ENCODE measurements around the gene MVD.
"Not testable (repeated sequence)": the region's sequence is repeated elsewhere in the genome, so short reads cannot be mapped to it uniquely, and the experiment has no call there.

MVD gene

GRCh38 chr16:88678224-88678979, 15.5 kb upstream of the MVD start:
- Mint-ChIP-seq H3K9me3 (no peaks in the 10 kb centered on the region), H3K36me3 (ENCODE audit: low read depth) (peaks cover 5% of the 10 kb centered on the region), H3K27ac (no peak overlapping the region), H3K4me1 (ENCODE audit: low read depth) (peaks cover 18% of the 10 kb centered on the region), H3K4me3 (no peak overlapping the region), H3K27me3 (ENCODE audit: low read depth) (no peaks in the 10 kb centered on the region)

DNA sequence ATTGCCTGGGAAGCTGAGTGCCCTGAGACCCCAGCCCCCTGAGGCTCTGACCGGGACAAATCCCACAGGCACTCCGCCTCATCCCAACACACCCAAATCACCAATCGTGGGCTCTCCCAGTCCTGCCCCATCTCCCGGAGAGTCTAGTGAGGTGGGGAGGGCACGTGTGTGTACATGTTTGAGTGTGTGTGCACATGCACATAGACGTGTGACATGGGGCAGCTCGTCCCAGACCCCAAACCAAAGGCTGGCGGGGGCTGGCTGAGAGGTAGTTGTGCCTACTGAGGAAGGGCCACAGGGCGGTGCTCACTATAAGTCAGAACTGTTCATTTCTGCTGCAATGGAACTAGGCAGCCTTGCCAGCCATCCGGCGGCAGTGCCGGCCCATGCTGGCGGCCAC, 14.8 kb upstream of the MVD start:
- peaks cover 18% of the 10 kb centered on the region for H3K4me1 Mint-ChIP-seq (ENCODE audit: low read depth)
- H3K27me3 Mint-ChIP-seq (ENCODE audit: low read depth), result no peaks in the 10 kb centered on the region
- H3K9me3 Mint-ChIP-seq, result no peaks in the 10 kb centered on the region
- no peak overlapping the region for H3K4me3 Mint-ChIP-seq
- H3K36me3 Mint-ChIP-seq (ENCODE audit: low read depth), result peaks cover 5% of the 10 kb centered on the region
- no peak overlapping the region for H3K27ac Mint-ChIP-seq

DNA sequence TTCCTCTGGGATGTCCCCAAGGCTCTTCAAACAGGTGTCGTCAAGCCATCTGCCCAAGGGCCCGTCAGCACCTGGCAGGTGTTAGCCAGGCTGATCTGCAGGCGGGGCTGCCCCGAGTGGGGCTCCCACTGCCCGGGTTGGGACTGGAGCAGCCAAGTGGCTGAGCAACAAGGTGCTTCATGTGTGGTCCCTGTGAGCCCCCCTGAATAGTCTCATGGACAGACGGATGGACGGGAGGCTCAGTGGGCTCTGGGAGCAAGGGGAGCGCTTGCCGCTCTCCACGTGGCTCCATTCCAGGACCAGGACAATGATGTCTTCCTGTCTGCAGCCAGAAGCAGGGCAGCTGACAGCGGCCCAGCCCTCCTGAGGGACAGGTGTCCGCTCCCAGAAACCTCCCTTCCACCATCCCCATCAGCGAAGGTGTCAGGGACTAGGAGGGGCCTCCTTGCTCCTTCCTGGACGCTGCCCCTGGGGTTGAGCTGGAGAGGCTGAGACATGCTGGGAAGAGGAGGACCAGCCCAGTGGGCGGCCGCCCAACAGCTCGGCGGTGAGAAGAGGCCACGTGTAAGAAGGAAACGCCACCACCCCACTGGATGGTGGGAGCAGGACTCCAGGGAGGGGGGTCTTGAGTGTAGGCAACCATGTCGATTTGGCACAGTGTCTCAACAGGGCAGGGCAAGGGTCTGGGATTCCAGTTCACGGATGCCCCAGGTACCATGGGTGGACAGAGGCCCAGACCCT, 13.8 kb upstream of the MVD start:
- peaks cover 9% of the 10 kb centered on the region for H3K4me1 Mint-ChIP-seq (ENCODE audit: low read depth)
- no peaks in the 10 kb centered on the region for H3K9me3 Mint-ChIP-seq
- H3K36me3 Mint-ChIP-seq (ENCODE audit: low read depth), result peaks cover 5% of the 10 kb centered on the region
- H3K27me3 Mint-ChIP-seq (ENCODE audit: low read depth), result no peaks in the 10 kb centered on the region
- no peak overlapping the region for H3K4me3 Mint-ChIP-seq
- no peak overlapping the region for H3K27ac Mint-ChIP-seq

- Mint-ChIP-seq H3K27ac (no peak overlapping the region), H3K4me1 (ENCODE audit: low read depth) (no peaks in the 10 kb centered on the region), H3K4me3 (no peak overlapping the region), H3K27me3 (ENCODE audit: low read depth) (no peaks in the 10 kb centered on the region), H3K9me3 (no peaks in the 10 kb centered on the region), H3K36me3 (ENCODE audit: low read depth) (no peaks in the 10 kb centered on the region)
Measured at GRCh38 chr16:88673716-88674379, 11.0 kb upstream of the MVD start.

GRCh38 chr16:88672776-88673175, 9.9 kb upstream of the MVD start:
- no peak overlapping the region for H3K4me3 Mint-ChIP-seq
- no peaks in the 10 kb centered on the region for H3K4me1 Mint-ChIP-seq (ENCODE audit: low read depth)
- H3K9me3 Mint-ChIP-seq, result no peaks in the 10 kb centered on the region
- no peaks in the 10 kb centered on the region for H3K27me3 Mint-ChIP-seq (ENCODE audit: low read depth)
- no peak overlapping the region for H3K27ac Mint-ChIP-seq
- peaks cover 5% of the 10 kb centered on the region for H3K36me3 Mint-ChIP-seq (ENCODE audit: low read depth)

DNA sequence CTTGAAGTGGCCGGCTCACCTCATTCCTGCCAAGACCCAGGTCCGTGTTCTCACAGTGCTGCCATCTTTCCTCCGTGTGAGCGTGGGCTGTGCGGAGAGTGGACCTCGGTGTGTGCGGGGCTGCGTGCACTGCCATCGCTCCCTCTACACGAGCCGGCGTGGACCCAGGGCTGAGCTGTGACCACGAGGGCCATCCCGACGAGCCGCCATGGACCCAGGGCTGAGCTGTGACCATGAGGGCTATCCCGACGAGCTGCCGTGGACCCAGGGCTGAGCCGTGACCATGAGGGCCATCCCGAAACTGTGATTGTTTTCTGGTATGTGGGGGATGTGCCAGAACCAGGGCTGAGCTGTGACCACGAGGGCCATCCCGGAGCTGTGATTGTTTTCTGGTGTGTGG, 8.9 kb upstream of the MVD start:
- H3K27me3 Mint-ChIP-seq (ENCODE audit: low read depth), result no peaks in the 10 kb centered on the region
- no peaks in the 10 kb centered on the region for H3K9me3 Mint-ChIP-seq
- no peak overlapping the region for H3K27ac Mint-ChIP-seq
- peaks cover 7% of the 10 kb centered on the region for H3K36me3 Mint-ChIP-seq (ENCODE audit: low read depth)
- no peak overlapping the region for H3K4me3 Mint-ChIP-seq
- H3K4me1 Mint-ChIP-seq (ENCODE audit: low read depth), result no peaks in the 10 kb centered on the region

GRCh38 chr16:88669980-88670379, 7.1 kb upstream of the MVD start:
- no peaks in the 10 kb centered on the region for H3K9me3 Mint-ChIP-seq
- H3K27ac Mint-ChIP-seq, result no peak overlapping the region
- H3K4me1 Mint-ChIP-seq (ENCODE audit: low read depth), result peaks cover 3% of the 10 kb centered on the region
- H3K27me3 Mint-ChIP-seq (ENCODE audit: low read depth), result no peaks in the 10 kb centered on the region
- no peak overlapping the region for H3K4me3 Mint-ChIP-seq
- peaks cover 7% of the 10 kb centered on the region for H3K36me3 Mint-ChIP-seq (ENCODE audit: low read depth)

GRCh38 chr16:88669493-88669892, 6.6 kb upstream of the MVD start:
- H3K27me3 Mint-ChIP-seq (ENCODE audit: low read depth), result not testable (repeated sequence)

GRCh38 chr16:88667461-88667860, 4.6 kb upstream of the MVD start:
- H3K4me1 Mint-ChIP-seq (ENCODE audit: low read depth), result peaks cover 10% of the 10 kb centered on the region
- no peaks in the 10 kb centered on the region for H3K27me3 Mint-ChIP-seq (ENCODE audit: low read depth)
- no peak overlapping the region for H3K27ac Mint-ChIP-seq
- H3K9me3 Mint-ChIP-seq, result no peaks in the 10 kb centered on the region
- peaks cover 7% of the 10 kb centered on the region for H3K36me3 Mint-ChIP-seq (ENCODE audit: low read depth)
- no peak overlapping the region for H3K4me3 Mint-ChIP-seq

More at GRCh38 chr16:88669493-88669892, 6.6 kb upstream of the MVD start:
- not testable (repeated sequence) for H3K36me3 Mint-ChIP-seq (ENCODE audit: low read depth); H3K4me1 Mint-ChIP-seq (ENCODE audit: low read depth); H3K4me3 Mint-ChIP-seq; H3K27ac Mint-ChIP-seq; H3K9me3 Mint-ChIP-seq

- peaks cover 21% of the 10 kb centered on the region for H3K4me1 Mint-ChIP-seq (ENCODE audit: low read depth)
- no peaks in the 10 kb centered on the region for H3K27me3 Mint-ChIP-seq (ENCODE audit: low read depth)
- H3K36me3 Mint-ChIP-seq (ENCODE audit: low read depth), result peaks cover 12% of the 10 kb centered on the region
- no peak overlapping the region for H3K4me3 Mint-ChIP-seq
- H3K9me3 Mint-ChIP-seq, result no peaks in the 10 kb centered on the region
- H3K27ac Mint-ChIP-seq, result no peak overlapping the region
Measured at GRCh38 chr16:88665570-88665969, 2.7 kb upstream of the MVD start.

GRCh38 chr16:88665148-88665547, 2.3 kb upstream of the MVD start:
- Mint-ChIP-seq H3K4me3 (peak overlapping the region; percentile 32), H3K4me1 (ENCODE audit: low read depth) (peaks cover 21% of the 10 kb centered on the region), H3K36me3 (ENCODE audit: low read depth) (peaks cover 12% of the 10 kb centered on the region), H3K27ac (peak overlapping the region; percentile 39), H3K27me3 (ENCODE audit: low read depth) (no peaks in the 10 kb centered on the region), H3K9me3 (no peaks in the 10 kb centered on the region)

DNA sequence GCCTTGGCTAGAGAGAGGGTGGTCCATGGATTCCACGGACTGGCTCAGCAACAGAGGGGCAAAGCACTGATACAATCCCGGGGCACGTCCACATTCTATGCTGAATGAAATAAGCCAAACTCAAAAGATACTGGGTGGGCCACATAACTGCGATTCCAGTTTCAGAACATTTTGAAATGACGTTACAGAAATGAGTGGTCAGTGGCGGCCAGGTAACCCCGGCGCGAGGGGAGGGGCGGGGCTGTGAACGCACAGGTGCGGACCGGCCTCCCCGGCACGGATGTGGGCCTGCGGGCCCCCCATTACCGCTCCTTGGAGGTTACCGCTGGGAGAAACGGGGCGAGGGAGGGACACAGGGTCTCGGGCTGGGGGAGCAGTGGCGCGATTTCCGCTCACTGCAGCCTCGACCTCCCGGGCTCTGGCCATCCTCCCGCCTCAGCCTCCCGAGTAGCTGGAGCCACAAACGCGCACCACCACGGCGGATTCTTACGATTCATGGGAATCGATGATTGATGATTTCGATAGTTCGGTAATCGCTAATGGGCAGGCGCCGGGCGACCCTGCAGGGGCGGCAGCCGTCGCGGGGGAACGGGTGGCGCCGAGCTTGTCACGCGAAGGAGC, 559 bp downstream of the MVD start:
- H3K36me3 Mint-ChIP-seq (ENCODE audit: low read depth), result peaks cover 7% of the 10 kb centered on the region
- peaks cover 21% of the 10 kb centered on the region for H3K4me1 Mint-ChIP-seq (ENCODE audit: low read depth)
- no peaks in the 10 kb centered on the region for H3K27me3 Mint-ChIP-seq (ENCODE audit: low read depth)
- peak overlapping the region; percentile 89 for H3K27ac Mint-ChIP-seq
- H3K4me3 Mint-ChIP-seq, result peak overlapping the region; percentile 96
- H3K9me3 Mint-ChIP-seq, result no peaks in the 10 kb centered on the region

GRCh38 chr16:88661468-88661867, 1.4 kb downstream of the MVD start:
- Mint-ChIP-seq H3K4me1 (ENCODE audit: low read depth) (peaks cover 21% of the 10 kb centered on the region), H3K36me3 (ENCODE audit: low read depth) (peaks cover 5% of the 10 kb centered on the region), H3K27me3 (ENCODE audit: low read depth) (no peaks in the 10 kb centered on the region), H3K9me3 (no peaks in the 10 kb centered on the region), H3K4me3 (peak overlapping the region; percentile 73), H3K27ac (no peak overlapping the region)

GRCh38 chr16:88659160-88659559, 3.7 kb downstream of the MVD start:
- H3K9me3 Mint-ChIP-seq, result no peaks in the 10 kb centered on the region
- peaks cover 10% of the 10 kb centered on the region for H3K36me3 Mint-ChIP-seq (ENCODE audit: low read depth)
- H3K27ac Mint-ChIP-seq, result no peak overlapping the region
- no peak overlapping the region for H3K4me3 Mint-ChIP-seq
- no peaks in the 10 kb centered on the region for H3K27me3 Mint-ChIP-seq (ENCODE audit: low read depth)
- peaks cover 14% of the 10 kb centered on the region for H3K4me1 Mint-ChIP-seq (ENCODE audit: low read depth)

Measured in T-helper 1 cell treated with Interleukin-12 subunit alpha and Interleukin-12 subunit beta and Interleukin-4 antibody, amounts not matched to agents 30 μg/mL and 1 μg/mL, for 36 hours (primary cell).